Skeletal muscle satellite cell (primary cell): ENCODE data around the gene DAPK3.
A peak's percentile ranks its signal among the peaks of the same experiment; 100 is the strongest.
"Not testable (repeated sequence)": the region's sequence is repeated elsewhere in the genome, so short reads cannot be mapped to it uniquely, and the experiment has no call there.

Experiments used
- H3K27me3 ChIP-seq: 2 replicates; pipeline ENCODE4 v1.7.0; 2013; ENCODE audit warnings: low read length; ENCODE audit not compliant: control insufficient read depth, insufficient read depth
- H3K36me3 ChIP-seq: 2 replicates; pipeline ENCODE4 v1.7.0; 2013; ENCODE audit warnings: mild to moderate bottlenecking, control low read depth, low read length; ENCODE audit not compliant: insufficient read depth
- H3K4me1 ChIP-seq: 2 replicates; pipeline ENCODE4 v1.7.0; 2013; ENCODE audit warnings: low read length; ENCODE audit not compliant: control insufficient read depth, insufficient read depth
- H3K4me2 ChIP-seq: 2 replicates; pipeline ENCODE4 v1.7.0; 2013; ENCODE audit warnings: mild to moderate bottlenecking, low read length
- H3K4me3 ChIP-seq: 2 replicates; pipeline ENCODE4 v1.7.0; 2013; ENCODE audit warnings: low read length
- H3K9ac ChIP-seq: 2 replicates; pipeline ENCODE4 v1.7.0; 2013; ENCODE audit warnings: mild to moderate bottlenecking, low read depth, low read length, moderate library complexity
- H3K9me3 ChIP-seq: replicated peaks from 2 replicates; pipeline ENCODE4 v1.7.0; 2013; ENCODE audit warnings: mild to moderate bottlenecking, control low read depth, low read length

Gene DAPK3

GRCh38 chr19:3958836-3959765 lies 11.8 kb downstream of the DAPK3 start:
- H3K9ac ChIP-seq, result no peak overlapping the region
- H3K36me3 ChIP-seq, result peaks cover 72% of the 10 kb centered on the region
- H3K4me3 ChIP-seq, result no peak overlapping the region

GRCh38 chr19:3955688-3956087 lies 15.2 kb downstream of the DAPK3 start:
- Histone ChIP-seq H3K27me3 (no peaks in the 10 kb centered on the region), H3K9me3 (no peaks in the 10 kb centered on the region), H3K36me3 (peaks cover 41% of the 10 kb centered on the region), H3K4me3 (no peak overlapping the region), H3K4me1 (peaks cover 30% of the 10 kb centered on the region), H3K4me2 (no peak overlapping the region), H3K9ac (no peak overlapping the region)

More at GRCh38 chr19:3958836-3959765, 11.8 kb downstream of the DAPK3 start:
- Histone ChIP-seq H3K4me2 (no peak overlapping the region), H3K27me3 (no peaks in the 10 kb centered on the region), H3K9me3 (no peaks in the 10 kb centered on the region), H3K4me1 (peaks cover 8% of the 10 kb centered on the region)

DNA sequence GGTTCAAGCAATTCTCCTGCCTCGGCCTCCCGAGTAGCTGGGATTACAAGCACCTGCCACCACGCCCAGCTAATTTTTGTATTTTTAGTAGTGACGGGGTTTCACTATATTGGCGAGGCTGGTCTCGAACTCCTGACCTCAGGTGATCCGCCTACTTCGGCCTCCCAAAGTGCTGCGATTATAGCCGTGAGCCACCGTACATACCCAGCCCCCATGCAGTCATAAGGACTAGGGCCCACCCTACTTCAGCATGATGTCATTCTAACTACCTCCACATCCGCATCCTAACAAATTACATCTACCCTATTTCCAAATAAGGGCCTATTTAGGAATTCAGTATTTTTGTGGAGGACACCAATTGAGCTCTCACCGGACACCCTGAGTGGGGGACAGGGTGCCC lies 15.6 kb downstream of the DAPK3 start:
- peaks cover 30% of the 10 kb centered on the region for H3K4me1 ChIP-seq
- not testable (repeated sequence) for H3K4me3 ChIP-seq, H3K9me3 ChIP-seq, H3K9ac ChIP-seq, H3K4me2 ChIP-seq, H3K27me3 ChIP-seq
- peaks cover 37% of the 10 kb centered on the region for H3K36me3 ChIP-seq

DNA sequence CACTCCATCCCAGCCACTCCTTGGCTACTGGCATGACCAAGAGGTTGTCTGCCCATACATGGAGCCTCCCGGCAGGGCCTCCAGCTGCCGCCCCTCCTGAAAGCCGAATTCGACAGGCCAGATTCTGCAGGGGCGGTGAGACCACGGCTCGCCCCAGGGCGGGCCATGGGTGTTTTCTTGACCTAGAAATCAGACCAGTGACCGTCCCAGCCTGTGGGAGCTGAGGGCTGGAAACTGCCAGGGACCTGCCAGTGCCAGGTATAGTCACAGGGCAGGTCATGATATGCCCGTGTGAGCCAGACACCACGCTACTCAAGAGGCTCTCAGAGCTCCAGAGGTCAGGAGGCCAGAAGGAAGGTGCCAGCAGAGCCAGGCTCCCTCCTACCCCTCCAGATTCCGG lies 16.8 kb downstream of the DAPK3 start:
- peaks cover 27% of the 10 kb centered on the region for H3K36me3 ChIP-seq
- H3K4me3 ChIP-seq, result no peak overlapping the region
- H3K27me3 ChIP-seq, result no peaks in the 10 kb centered on the region
- no peak overlapping the region for H3K4me2 ChIP-seq
- H3K4me1 ChIP-seq, result peaks cover 30% of the 10 kb centered on the region
- H3K9ac ChIP-seq, result no peak overlapping the region
- no peaks in the 10 kb centered on the region for H3K9me3 ChIP-seq

GRCh38 chr19:3952755-3953276 lies 18.1 kb downstream of the DAPK3 start:
- H3K4me1 ChIP-seq, result peaks cover 30% of the 10 kb centered on the region
- H3K9me3 ChIP-seq, H3K4me3 ChIP-seq, H3K9ac ChIP-seq, H3K4me2 ChIP-seq, H3K27me3 ChIP-seq: not testable (repeated sequence)
- H3K36me3 ChIP-seq, result peaks cover 15% of the 10 kb centered on the region

GRCh38 chr19:3950871-3951861 lies 19.7 kb downstream of the DAPK3 start:
- Histone ChIP-seq H3K9ac (no peak overlapping the region), H3K36me3 (peaks cover 8% of the 10 kb centered on the region), H3K4me1 (peaks cover 24% of the 10 kb centered on the region), H3K4me3 (no peak overlapping the region), H3K4me2 (peak overlapping the region; percentile 50), H3K9me3 (no peaks in the 10 kb centered on the region), H3K27me3 (no peaks in the 10 kb centered on the region)

DNA sequence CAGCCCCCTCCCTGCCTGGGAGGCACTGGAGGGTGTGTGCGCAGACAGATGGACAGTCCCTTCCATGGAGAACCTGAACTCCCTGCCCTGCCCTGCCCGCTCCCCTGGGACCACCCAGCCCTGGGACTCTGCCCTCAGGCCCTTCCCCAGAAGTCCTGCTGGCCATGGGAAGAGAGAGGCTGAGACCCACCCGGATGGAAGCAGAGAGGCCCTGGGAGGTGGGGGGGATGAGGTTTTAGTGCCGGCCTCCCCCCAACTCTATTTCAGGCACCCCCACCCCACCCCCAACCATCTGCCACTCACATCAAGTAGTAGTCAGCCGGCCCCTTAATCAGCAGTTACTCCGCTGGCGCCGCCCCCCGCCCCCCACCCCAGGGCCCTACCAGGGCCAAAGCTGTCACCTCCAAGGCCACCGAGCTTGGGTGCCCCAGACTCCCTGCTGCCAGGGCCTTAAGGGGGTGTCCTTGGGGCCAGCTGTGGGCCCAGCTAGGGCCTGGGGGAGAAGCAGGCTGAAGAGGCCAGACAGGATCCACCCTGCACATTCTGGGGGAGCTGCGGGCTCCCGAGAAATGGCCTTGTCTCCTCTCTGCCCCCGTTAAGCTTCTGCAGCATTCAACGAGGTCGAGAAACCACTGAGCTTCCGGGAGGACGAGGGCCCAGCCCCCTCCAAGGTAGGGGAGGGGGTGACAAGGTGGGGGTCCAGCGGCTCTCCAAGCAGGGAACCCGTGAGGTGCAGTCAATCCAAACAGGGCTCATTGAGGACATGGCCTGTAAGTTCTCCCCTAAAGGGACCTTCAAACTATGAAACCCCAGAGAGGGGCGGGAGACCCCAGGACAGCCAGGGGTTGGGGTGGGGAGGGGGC lies 20.7 kb downstream of the DAPK3 start:
- Histone ChIP-seq H3K4me2 (no peak overlapping the region), H3K4me1 (peaks cover 24% of the 10 kb centered on the region), H3K27me3 (no peaks in the 10 kb centered on the region), H3K9me3 (no peaks in the 10 kb centered on the region), H3K9ac (no peak overlapping the region), H3K36me3 (no peaks in the 10 kb centered on the region), H3K4me3 (no peak overlapping the region)

DNA sequence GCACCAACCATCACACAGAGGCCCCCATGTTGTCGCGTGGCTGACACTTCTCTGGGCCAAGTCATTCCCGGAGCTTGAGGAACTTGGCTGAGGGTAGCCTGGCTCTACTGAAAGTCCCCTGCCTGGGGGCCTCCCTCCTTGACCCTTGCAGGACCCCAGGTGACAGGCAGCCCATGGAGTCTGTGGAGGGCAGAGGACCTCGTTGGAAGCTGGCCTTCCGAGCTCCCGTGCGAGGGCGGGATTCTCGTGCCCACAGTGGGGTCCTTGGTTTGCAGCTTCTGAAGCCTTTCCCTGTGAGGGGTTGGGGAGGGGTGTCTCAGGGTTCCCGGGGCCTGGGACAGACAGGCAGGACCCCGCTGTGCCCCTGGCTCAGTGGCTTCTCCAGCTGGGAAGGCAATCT lies 21.6 kb downstream of the DAPK3 start:
- H3K4me2 ChIP-seq, result no peak overlapping the region

GRCh38 chr19:3947316-3947933 lies 23.5 kb downstream of the DAPK3 start:
- not testable (repeated sequence) for H3K4me2 ChIP-seq, H3K27me3 ChIP-seq, H3K9ac ChIP-seq, H3K36me3 ChIP-seq, H3K9me3 ChIP-seq, H3K4me3 ChIP-seq
- H3K4me1 ChIP-seq, result peaks cover 12% of the 10 kb centered on the region

More for the DNA sequence above, 21.6 kb downstream of the DAPK3 start:
- H3K9me3 ChIP-seq, result no peaks in the 10 kb centered on the region
- peaks cover 24% of the 10 kb centered on the region for H3K4me1 ChIP-seq
- no peak overlapping the region for H3K9ac ChIP-seq
- H3K36me3 ChIP-seq, result no peaks in the 10 kb centered on the region
- H3K4me3 ChIP-seq, result no peak overlapping the region
- H3K27me3 ChIP-seq, result no peaks in the 10 kb centered on the region

GRCh38 chr19:3945838-3946237 lies 25.1 kb downstream of the DAPK3 start:
- Histone ChIP-seq H3K4me1 (peaks cover under 1% of the 10 kb centered on the region), H3K9me3 (no peaks in the 10 kb centered on the region), H3K36me3 (no peaks in the 10 kb centered on the region), H3K4me3 (no peak overlapping the region), H3K4me2 (no peak overlapping the region), H3K27me3 (no peaks in the 10 kb centered on the region), H3K9ac (no peak overlapping the region)
